Progenitor cell of endocrine pancreas (in vitro differentiated cells): ENCODE measurements around the gene RALGAPA1. TPM values are rescaled to one million over a fixed set of nuclear protein-coding genes. Genes with fewer than 3 reads are reported as not detected.
"Not testable (repeated sequence)": the region's sequence is repeated elsewhere in the genome, so short reads cannot be mapped to it uniquely, and the experiment has no call there.

Experiments
- DNase-seq: peaks from one replicate; pipeline ENCODE4 v3.0.0; 2021; ENCODE audit warnings: low spot score; ENCODE audit not compliant: unreplicated experiment
- H3K27ac Mint-ChIP-seq: 2 replicates; pipeline ENCODE4 v1.8.0; 2021; ENCODE audit warnings: mild to moderate bottlenecking, moderate library complexity, mixed read lengths
- H3K27me3 Mint-ChIP-seq: 2 replicates; pipeline ENCODE4 v1.8.0; 2021; ENCODE audit warnings: mixed read lengths
- H3K36me3 Mint-ChIP-seq: 2 replicates; pipeline ENCODE4 v1.8.0; 2022; ENCODE audit warnings: mixed read lengths; ENCODE audit not compliant: insufficient read depth
- H3K4me1 Mint-ChIP-seq: 2 replicates; pipeline ENCODE4 v1.8.0; 2021; ENCODE audit warnings: low read depth, mixed read lengths
- H3K4me3 Mint-ChIP-seq: 2 replicates; pipeline ENCODE4 v1.8.0; 2021; ENCODE audit warnings: low read depth, mild to moderate bottlenecking, moderate library complexity, mixed read lengths
- H3K9me3 Mint-ChIP-seq: 2 replicates; pipeline ENCODE4 v1.8.0; 2021; ENCODE audit warnings: low read depth, mixed read lengths
- CTCF ChIP-seq: fragments of 200-600 bp; sonication (generic); IDR thresholded peaks from one replicate; pipeline ENCODE4 v1.5.0; 2021; ENCODE audit warnings: antibody characterized with exemption, mild to moderate bottlenecking; ENCODE audit not compliant: unreplicated experiment
- total RNA-seq: library from RNA; stranded (reverse); gene quantifications from 2 replicates; pipeline ENCODE4 v1.2.1, GENCODE V29; 2021

RALGAPA1 gene
- total RNA-seq, 1 donor from 2014 or later: 58.7 TPM

DNA sequence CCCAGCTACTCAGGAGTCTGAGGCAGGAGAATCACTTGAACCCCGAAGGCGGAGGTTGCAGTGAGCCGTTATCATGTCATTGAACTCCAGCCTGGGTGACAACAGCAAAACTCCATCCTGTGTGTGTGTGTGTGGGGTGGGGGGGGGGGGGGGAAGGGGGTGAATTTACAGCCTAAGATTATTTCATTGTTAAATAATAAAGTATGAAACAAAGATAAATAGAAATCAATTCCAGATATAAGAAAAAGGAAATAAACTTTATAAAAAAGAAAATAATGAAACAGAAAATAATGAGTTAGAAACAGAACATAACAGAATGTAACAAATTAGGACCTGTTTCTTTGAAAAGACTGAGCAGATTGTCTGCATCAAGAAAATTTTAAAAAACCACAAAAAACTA lies 191.6 kb downstream of the RALGAPA1 start:
- Mint-ChIP-seq H3K27ac (no peak overlapping the region), H3K4me3 (no peak overlapping the region), H3K27me3 (no peaks in the 10 kb centered on the region), H3K36me3 (peaks cover 31% of the 10 kb centered on the region), H3K9me3 (peaks cover 19% of the 10 kb centered on the region), H3K4me1 (peaks cover 4% of the 10 kb centered on the region)
- no peak for DNase-seq
- TF ChIP-seq CTCF: no peak

- no peak for TF ChIP-seq CTCF
- Mint-ChIP-seq H3K4me3 (no peak overlapping the region), H3K9me3 (peaks cover 4% of the 10 kb centered on the region), H3K27me3 (no peaks in the 10 kb centered on the region), H3K4me1 (no peaks in the 10 kb centered on the region), H3K27ac (no peak overlapping the region), H3K36me3 (peaks cover 31% of the 10 kb centered on the region)
- DNase-seq: no peak
Observed at GRCh38 chr14:35607380-35607779, 201.7 kb downstream of the RALGAPA1 start.

GRCh38 chr14:35600253-35600652 lies 208.8 kb downstream of the RALGAPA1 start:
- peaks cover 15% of the 10 kb centered on the region for H3K9me3 Mint-ChIP-seq
- no peak for TF ChIP-seq CTCF
- no peaks in the 10 kb centered on the region for H3K27me3 Mint-ChIP-seq
- no peak for DNase-seq
- no peak overlapping the region for H3K27ac Mint-ChIP-seq
- no peak overlapping the region for H3K4me3 Mint-ChIP-seq
- H3K36me3 Mint-ChIP-seq: peaks cover 36% of the 10 kb centered on the region
- peaks cover 7% of the 10 kb centered on the region for H3K4me1 Mint-ChIP-seq

DNA sequence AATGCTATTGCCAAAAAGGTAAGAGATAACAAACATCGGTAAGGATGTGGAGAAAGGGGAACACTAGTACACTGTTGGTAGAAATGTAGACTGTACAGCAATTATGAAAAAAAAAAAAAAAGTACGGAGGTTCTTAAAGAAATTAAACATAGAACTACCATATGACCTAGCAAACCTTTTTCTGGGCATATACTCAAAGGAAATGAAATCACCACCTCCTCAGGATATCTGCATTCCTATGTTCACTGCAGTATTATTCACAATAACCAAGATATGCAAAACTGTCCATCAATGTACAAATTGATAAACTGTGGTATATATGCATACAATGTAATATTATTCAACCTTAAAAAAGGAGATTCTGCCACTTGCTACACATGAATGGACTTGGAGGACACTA lies 214.5 kb downstream of the RALGAPA1 start:
- no peak overlapping the region for H3K27ac Mint-ChIP-seq
- peaks cover 11% of the 10 kb centered on the region for H3K9me3 Mint-ChIP-seq
- H3K4me1 Mint-ChIP-seq: peaks cover 4% of the 10 kb centered on the region
- no peak for DNase-seq
- peaks cover 36% of the 10 kb centered on the region for H3K36me3 Mint-ChIP-seq
- H3K27me3 Mint-ChIP-seq: no peaks in the 10 kb centered on the region
- TF ChIP-seq CTCF: no peak
- H3K4me3 Mint-ChIP-seq: no peak overlapping the region

DNA sequence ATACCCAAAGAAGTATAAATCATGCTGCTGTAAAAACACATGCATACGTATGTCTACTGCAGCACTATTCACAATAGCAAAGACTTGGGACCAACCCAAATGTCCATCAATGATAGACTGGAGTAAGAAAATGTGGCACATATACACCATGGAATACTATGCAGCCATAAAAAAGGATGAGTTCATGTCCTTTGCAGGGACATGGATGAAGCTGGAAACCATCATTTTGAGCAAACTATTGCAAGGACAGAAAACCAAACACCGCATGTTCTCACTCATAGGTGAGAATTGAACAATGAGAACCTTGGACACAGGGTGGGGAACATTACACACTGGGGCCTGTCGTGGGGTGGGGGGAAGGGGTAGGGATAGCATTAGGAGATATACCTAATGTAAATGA lies 221.7 kb downstream of the RALGAPA1 start:
- H3K4me1 Mint-ChIP-seq, H3K4me3 Mint-ChIP-seq, DNase-seq, H3K27me3 Mint-ChIP-seq, H3K9me3 Mint-ChIP-seq, H3K27ac Mint-ChIP-seq: not testable (repeated sequence)
- peaks cover 35% of the 10 kb centered on the region for H3K36me3 Mint-ChIP-seq

DNA sequence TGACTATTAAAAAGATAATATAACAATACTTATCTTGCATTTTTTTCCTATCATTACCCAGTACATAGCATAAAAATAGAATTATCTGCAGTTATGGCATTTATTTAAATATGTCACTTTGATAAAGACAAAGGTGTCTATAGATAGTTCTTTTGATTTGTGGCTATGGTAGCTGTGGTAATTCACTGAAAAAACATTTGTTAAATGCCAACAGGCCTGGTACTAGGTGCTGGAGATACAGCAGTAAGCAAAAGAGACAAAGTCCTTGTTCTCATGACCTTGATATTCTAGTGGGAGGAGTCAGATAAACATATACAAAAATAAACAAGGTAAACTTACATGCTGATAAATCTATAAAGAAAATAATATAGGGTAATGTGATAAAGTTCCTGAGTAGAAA lies 230.5 kb downstream of the RALGAPA1 start:
- no peak for TF ChIP-seq CTCF
- H3K9me3 Mint-ChIP-seq: no peaks in the 10 kb centered on the region
- H3K4me3 Mint-ChIP-seq: no peak overlapping the region
- no peak for DNase-seq
- H3K4me1 Mint-ChIP-seq: no peaks in the 10 kb centered on the region
- H3K27ac Mint-ChIP-seq: no peak overlapping the region
- H3K27me3 Mint-ChIP-seq: no peaks in the 10 kb centered on the region
- peaks cover 1% of the 10 kb centered on the region for H3K36me3 Mint-ChIP-seq
